IPS DF 4.7 (cell line): ENCODE results near the gene HLA-DQA2.
"Not testable (repeated sequence)": the region's sequence is repeated elsewhere in the genome, so short reads cannot be mapped to it uniquely, and the experiment has no call there.

ENCODE experiments used
- DNase-seq: peaks from one replicate; pipeline ENCODE4 v3.0.0-alpha.2; 2013; ENCODE audit warnings: low spot score; ENCODE audit errors: extremely low read depth

Gene HLA-DQA2

GRCh38 chr6:32779036-32779435, 37.8 kb downstream of the HLA-DQA2 start:
- DNase-seq = no peak

- DNase-seq = not testable (repeated sequence)
Observed at GRCh38 chr6:32782923-32783322, 41.7 kb downstream of the HLA-DQA2 start.

- no peak for DNase-seq
Observed at GRCh38 chr6:32785781-32786533, 44.8 kb downstream of the HLA-DQA2 start.

- no peak for DNase-seq
Observed at GRCh38 chr6:32790306-32790705, 49.1 kb downstream of the HLA-DQA2 start.

- DNase-seq = no peak
Observed at GRCh38 chr6:32792901-32793435, 51.8 kb downstream of the HLA-DQA2 start.

GRCh38 chr6:32794510-32794909, 53.3 kb downstream of the HLA-DQA2 start:
- no peak for DNase-seq
